Measurements from ENCODE around the gene SRPK1.

- TF ChIP-seq EP300 (IDR thresholded peaks at IDR 0.05): no peak
- TF ChIP-seq, protein P1, sequence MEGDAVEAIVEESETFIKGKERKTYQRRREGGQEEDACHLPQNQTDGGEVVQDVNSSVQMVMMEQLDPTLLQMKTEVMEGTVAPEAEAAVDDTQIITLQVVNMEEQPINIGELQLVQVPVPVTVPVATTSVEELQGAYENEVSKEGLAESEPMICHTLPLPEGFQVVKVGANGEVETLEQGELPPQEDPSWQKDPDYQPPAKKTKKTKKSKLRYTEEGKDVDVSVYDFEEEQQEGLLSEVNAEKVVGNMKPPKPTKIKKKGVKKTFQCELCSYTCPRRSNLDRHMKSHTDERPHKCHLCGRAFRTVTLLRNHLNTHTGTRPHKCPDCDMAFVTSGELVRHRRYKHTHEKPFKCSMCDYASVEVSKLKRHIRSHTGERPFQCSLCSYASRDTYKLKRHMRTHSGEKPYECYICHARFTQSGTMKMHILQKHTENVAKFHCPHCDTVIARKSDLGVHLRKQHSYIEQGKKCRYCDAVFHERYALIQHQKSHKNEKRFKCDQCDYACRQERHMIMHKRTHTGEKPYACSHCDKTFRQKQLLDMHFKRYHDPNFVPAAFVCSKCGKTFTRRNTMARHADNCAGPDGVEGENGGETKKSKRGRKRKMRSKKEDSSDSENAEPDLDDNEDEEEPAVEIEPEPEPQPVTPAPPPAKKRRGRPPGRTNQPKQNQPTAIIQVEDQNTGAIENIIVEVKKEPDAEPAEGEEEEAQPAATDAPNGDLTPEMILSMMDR (IDR thresholded peaks at IDR 0.05): no peak
Observed at GRCh38 chr6:35968821-35969220, 47.9 kb upstream of the SRPK1 start.

Measured in sigmoid colon (tissue), 4 donors.